HG03175 (cell line): Measurements from ENCODE around the gene KRTAP3-3.
"Not testable (repeated sequence)": the region's sequence is repeated elsewhere in the genome, so short reads cannot be mapped to it uniquely, and the experiment has no call there.

Experiments
- ATAC-seq: cut with Tn5 transposase; IDR thresholded peaks from one replicate; pipeline ENCODE4 v1.9.1; 2021; ENCODE audit warnings: mild to moderate bottlenecking, moderate library complexity; ENCODE audit not compliant: unreplicated experiment

KRTAP3-3 gene

DNA sequence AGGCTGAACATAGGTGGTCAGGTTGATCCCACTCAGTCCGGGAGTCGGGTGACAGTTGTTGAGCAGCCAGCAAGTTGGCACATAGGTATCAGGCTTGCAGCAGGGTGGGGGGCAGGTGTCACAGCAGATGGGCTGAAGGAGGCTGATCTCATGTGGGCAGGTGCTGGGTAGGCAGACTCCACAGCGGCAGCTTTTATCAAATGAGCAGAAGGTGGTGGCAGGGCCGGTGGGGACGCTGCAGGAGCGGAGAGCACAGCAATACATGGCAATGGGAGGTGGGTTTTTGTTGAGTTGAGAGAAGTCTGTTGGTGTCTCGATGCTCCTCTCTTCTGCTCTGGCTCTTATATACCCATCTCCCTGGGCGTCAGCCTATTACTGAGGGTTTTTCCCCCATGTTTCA lies 14.8 kb upstream of the KRTAP3-3 start, which contains the start of gene KRTAP3-1:
KRTAP3-1 (minus strand) TSS at position 318 of the 400 bp plus-strand sequence; CDS start at position 264, 54 bp downstream.
- ATAC-seq, result no peak

DNA sequence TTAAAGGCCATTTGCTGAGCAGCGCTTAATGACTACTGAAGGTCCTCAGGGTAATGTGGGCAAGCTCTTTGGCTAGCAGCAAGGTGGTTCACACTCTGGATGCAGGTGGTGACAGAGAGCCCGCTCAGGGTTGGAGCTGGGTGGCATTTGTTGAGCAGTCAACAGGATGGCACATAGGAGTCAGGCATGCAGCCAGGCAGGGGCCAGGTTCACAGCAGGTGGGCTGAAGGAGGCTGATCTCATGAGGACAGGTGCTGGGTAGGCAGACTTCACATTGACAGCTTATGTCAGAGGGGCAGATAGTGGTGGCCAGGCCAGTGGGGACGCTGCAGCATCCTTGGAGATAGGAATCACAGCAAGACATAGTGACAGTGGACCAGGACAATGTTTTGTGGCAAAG lies 10.4 kb upstream of the KRTAP3-3 start:
- no peak for ATAC-seq

DNA sequence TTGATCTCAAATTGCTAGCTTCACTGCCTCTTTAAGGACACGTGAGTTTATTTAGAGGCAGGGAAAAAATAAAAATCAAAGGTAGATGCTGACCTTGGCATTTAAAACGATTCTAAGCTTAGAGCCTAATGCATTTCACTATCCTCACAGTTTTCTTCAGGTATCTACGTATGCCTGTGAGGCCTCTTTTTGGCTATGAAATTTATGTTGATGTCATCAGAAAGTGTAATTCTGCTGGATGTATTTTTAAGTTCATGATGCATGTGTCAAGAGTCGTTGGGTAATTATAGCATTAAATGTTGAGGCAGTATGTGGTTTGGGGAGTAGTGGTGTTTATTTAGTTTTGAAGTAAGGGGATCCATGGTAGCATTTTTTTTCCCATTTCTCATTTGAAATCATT lies 10.0 kb upstream of the KRTAP3-3 start:
- no peak for ATAC-seq

DNA sequence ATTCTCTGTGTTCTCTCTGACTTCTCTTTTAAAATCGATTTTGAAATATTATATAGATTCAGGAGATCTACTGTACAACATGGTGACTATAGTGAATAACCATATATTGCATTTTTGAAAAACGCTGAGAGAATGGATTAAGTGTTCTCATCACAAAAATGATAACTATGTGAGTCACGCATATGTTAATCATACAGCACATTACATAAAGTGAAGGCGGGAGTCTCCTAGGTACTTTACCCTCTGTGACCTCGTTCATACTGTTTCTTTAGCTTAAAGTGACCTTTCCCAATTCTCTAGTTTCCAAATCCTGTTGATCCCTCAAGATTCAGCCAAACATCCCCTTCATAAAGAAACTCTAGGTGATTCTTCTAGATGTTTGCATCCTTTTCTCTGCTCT lies 8.8 kb upstream of the KRTAP3-3 start:
- ATAC-seq, result no peak

DNA sequence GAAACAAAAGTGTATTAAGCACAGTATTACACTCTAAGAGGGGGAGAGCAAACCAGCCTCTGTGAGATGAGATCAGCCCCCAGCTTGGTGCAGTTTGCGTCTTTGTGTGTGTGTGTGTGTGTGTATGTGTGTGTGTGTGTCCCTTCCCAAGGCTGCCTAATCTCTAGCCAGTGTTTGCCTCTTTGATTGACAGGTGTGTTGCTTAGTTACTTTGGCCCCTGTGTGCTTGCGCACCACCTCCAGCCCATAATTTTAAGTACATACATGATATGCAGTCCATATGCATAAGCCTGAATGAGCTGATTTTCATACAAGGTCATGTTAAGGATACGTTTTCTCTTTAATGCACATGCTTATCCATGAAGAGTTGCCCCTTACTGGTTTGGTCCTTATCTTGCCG lies 7.8 kb upstream of the KRTAP3-3 start:
- ATAC-seq, result no peak

DNA sequence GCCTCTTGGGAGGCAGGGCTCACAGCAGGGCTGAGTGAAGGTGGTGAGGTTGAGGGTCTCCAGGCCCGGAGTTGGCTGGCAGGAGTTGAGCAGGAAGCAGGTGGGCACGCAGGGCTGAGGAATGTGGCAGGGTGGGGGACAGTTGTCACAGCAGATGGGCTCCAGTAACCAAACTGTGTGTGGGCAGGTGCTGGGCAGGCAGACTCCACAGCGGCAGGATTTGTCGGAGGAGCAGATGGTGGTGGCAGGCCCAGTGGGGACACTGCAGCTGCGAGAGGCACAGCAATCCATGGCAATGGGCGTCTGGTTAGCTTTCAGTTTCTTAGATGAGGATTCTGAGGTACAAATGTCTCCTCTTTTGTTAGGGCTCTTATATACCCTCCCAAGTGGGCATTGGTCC lies 5.6 kb upstream of the KRTAP3-3 start, which contains the start of gene KRTAP3-2:
KRTAP3-2 (minus strand) TSS at position 344 of the 400 bp plus-strand sequence; CDS start at position 291, 53 bp downstream.
- ATAC-seq, result not testable (repeated sequence)

DNA sequence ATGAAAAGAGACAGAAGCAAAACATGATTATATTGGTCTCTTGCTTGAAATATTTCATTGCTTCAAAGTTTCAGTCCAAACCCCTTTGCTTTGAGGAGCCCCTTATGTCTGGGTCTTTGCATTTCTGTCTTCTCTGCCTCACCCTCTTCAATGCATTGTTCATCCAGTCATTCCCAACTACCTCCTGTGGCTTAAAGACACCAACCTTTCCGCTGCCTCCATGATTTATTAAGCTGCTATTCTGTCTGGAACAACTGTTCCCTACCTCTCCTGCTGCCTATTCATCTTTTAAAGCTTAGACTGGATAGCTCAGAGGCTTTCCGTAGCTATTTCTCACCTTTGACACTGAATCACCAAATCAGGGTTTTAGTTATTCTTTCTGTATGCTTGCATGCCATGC lies 3.4 kb upstream of the KRTAP3-3 start:
- no peak for ATAC-seq

DNA sequence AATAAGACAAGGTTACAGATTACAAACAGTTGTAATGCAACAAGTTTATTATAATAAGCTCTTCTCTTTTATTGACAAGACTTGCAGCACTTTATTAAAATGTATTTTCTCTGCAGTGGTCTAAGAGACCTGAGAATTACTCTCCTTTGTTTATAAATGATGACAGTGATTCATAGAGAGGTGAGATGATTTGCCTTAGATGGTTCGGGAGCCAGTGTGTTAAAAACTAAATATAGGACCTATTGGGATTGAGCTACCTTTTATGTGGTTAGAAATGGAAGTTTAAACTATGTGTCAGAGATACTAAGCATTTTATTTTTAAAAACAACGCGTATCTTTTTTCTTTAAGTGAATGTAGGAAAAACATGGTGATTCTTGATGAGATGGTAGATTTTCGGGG lies 2.9 kb upstream of the KRTAP3-3 start:
- ATAC-seq, result no peak

DNA sequence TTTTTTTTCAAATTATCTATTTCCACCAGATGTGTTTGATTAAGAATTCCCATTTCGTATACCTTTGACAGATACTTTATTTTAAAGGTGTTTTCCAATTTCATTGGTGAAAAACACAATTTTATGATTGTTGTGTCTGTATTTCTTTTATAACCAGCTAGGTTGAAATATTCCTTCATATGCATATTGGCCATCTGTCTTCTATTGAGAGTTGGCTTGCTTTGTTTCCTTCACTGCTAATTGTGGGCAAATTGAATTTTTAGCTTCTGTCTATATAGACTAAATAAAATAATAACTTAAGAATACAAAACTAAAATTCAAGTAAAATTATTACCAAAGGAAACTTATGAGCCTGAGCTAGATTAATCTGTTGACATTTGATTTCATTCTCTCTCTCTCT lies 1.2 kb upstream of the KRTAP3-3 start:
- no peak for ATAC-seq

DNA sequence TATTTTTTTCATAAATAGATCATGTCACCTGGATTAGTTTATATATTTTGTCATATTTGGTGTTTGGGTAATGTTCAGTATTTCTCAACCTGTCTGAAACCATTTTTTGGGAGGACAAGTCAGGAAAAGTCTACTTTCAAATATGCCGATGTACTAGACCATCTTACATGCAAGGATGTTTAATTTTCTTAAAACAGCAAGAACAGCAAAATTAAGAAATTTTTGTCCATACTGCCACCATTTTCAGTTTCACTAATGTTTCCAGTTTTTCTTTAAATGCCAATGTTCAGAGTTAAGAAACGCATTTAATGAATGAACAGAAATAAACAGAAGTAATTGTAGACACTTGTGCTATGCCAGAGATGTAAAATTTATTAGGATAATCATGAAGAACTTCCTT lies 880 bp downstream of the KRTAP3-3 start:
- no peak for ATAC-seq

DNA sequence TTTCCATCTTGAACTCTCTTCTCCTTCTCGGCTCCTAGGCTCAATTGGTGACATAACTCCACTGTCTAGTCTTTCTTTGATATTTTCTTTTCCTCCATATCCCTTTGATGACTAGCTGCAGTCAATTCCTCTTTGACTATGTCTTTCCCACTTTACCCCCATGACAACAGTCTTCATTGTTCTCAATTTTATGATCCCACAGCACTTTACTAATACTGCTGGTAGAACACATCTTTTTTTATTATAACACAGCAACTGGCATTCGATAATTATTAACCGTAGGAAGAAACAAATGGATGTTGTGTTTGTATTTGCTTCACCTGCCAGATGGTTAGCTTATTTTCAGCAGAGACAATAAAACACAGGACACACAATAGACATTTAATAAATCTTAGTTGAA lies 1.3 kb downstream of the KRTAP3-3 start:
- no peak for ATAC-seq

DNA sequence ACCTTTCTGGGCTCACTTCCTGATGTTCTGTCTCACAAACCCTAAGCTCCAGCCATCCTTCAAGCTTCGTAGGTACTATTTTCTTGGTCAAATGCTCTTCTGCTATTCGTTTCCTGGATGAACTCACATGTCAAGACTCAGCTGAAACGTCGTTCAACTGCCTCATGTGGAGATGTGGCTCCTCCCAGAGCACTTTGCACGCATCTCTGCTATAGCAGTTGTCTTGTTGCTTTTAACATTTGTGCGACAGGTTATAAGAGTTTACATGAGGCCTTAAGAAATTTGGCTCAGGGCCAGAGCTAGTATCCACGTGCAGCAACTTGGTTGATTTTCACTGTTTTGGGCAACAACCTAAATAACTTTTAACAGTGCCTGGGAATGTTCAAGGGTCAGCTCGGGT lies 7.0 kb downstream of the KRTAP3-3 start:
- no peak for ATAC-seq

DNA sequence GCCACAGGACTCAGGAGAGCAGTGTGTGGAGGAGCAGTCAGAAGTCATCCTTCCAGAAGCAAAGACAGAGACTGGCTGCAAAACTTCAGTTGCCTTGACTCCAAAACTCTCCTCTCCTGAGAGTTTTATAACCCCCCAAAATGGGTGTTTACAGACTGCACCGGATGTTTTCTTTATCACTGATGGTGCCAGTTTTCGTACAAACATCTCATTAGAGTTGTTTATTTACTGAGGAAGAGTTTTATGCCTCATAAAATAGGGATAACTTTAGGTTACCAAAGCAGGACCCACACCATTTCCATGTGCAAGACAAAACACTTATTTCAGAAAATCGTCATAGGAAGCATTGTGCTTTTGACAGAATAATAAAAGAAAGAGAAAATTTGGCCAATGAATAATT lies 9.7 kb downstream of the KRTAP3-3 start, which contains the start of gene KRT40:
KRT40 (minus strand) TSS at position 101 of the 400 bp plus-strand sequence; CDS start at position 48, 53 bp downstream.
- no peak for ATAC-seq

DNA sequence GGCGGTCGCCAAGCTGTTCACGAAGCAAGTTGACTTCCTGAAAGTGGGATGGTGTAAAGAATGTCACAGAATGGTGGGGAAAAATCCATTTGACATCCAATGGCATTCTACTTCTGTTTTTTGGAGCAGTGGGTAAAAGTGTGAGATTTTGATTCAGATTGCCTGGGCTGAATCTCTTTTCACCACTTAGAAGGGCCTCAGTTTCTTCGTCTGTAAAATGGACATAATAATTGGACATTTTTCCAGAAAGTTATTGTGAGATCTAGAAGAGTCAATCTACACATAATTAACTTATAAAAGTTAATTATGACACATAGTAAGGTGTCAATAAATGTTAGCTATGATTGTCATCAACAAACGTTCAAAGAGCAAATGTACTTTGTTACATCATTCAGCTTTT lies 12.8 kb downstream of the KRTAP3-3 start:
- ATAC-seq, result no peak

DNA sequence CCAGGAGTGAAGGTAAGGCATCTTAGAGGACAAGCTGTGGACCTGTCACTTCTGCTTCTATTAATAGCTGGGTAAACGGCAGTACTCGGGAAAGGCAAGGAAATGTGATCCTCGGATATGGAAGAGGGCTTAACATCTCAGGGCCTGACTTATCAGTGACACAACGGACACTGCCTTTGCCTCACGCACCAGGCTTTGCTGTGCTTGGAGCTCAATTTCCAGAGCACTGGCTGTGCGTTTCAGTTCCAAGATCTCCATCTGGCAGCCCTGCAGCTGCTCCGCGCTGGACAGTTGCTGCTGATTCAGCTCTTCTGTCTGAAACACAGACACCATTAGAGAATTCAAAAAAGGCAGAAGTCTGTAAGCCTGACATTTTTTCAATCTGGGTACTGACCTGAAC lies 13.4 kb downstream of the KRTAP3-3 start:
- ATAC-seq, result no peak

DNA sequence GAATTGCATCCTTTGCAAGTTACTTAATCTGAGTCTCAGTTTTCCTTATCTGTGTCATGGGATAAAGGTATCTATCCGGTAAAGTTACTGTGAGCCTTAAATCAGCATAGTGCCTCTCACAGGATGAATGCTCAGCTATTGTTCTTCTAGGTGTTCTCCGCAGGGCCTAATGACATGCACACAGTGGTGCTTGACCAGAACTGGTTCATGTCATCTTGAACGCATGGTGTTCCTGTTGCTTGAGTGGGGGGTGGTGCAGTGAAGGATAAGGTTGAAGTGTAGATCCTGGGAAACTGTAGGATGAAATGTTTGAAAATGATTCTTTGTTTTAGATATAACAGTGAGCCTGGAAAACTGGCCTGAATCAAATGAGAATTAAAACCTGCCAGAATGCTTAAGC lies 13.8 kb downstream of the KRTAP3-3 start:
- ATAC-seq, result no peak

DNA sequence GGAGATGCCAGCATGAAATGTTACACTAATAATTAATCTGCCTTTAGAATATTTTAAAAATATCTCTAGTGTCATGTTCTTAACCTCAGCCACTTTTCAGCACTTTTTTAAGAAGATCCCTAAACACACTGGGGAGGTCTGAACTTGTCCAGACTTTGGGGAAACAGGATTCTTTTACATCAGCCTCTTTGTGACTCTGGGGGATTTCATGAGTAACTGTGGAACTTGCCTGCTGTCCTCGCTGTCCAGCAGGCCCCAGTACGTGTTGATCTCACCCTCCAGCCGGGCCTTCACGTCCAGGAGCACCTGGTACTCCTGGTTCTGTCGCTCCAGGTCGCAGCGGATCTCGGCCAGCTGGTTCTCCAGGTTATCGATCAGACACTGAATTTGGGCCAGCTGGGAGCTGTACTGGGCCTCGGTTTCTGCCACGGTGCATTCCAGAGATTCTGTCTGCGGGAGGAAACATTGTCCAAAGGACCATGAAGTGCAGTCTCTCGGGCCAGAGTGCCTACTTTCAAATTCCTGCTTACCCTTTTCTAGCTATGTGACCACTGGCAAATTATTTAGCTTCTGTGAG lies 15.3 kb downstream of the KRTAP3-3 start:
- no peak for ATAC-seq

DNA sequence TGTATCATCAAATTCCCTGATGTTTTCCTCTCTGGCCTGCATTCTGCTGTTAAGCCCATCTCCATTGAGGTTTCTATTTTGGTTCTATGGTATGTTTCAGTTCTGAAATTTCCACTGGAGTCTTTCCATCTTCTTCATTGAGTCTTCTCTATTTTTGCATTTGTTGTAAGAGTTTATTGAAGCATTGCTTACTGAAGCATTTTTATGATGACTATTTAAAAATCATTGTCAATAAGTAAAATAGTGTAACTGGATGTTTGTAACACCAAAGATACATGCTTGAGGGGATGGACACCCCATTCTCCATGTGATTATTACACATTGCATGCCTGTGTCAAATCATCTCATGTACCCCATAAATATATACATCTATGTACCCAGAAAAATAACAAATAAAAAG lies 18.4 kb downstream of the KRTAP3-3 start:
- ATAC-seq, result no peak

DNA sequence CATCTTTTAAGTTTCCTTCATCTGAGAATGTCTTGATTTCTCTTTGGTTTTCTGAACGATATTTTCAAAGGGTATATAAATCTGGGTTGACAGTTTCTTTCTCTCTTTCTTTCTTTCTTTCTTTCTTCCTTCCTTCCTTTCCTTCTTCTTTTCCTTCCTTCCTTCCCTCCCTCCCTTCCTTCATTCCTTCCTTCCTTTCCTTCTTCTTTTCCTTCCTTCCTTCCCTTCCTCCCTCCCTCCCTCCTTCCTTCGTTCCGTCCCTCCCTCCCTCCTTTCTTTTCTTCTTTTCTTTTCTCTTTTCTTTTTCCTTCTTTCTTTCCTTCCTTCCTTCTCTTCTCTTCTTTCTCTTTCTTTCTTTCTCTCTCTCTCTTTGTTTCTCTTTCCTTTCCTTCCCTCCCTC lies 19.6 kb downstream of the KRTAP3-3 start:
- ATAC-seq, result no peak

DNA sequence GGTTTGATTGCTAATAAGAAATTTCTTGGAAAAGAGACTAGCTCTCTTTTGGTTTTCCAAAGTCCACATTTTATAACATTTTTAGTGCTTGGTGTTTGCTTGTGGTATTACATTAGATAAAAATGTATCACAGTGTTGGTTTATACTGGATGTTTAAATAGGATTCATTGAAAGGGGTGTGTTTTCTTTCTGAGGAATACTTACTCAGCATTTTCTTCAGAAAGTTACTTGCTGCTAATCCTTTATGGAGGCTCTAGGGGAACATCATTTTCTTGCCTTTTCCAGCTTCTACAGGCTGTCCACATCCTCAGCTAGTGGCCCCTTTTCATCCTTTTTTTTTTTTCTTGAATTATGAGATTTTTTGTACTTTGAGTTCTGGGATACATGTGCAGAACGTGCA lies 26.4 kb downstream of the KRTAP3-3 start:
- ATAC-seq, result no peak

DNA sequence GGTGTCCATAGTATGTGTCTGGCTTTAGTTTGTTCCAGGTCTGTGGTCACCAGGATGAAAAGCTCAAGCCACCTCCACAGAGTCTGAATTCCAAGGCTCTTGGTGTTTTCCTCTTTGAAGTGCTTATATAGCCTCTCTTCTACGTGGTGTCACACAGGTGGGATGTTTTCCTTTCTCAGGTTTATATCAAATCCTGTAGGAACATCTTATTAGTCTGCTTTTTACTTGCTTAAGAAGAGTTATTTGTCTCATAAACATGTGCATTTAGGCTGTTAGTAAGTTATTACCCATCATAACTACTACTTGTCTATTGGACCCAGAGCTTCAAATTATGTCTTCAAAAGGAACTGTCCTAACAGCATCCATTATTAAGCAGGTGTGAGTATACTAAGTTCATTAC lies 27.1 kb downstream of the KRTAP3-3 start, which contains the start of gene KRT39:
KRT39 (minus strand) TSS at position 101 of the 400 bp plus-strand sequence; CDS start at position 9, 92 bp downstream.
- ATAC-seq, result no peak

DNA sequence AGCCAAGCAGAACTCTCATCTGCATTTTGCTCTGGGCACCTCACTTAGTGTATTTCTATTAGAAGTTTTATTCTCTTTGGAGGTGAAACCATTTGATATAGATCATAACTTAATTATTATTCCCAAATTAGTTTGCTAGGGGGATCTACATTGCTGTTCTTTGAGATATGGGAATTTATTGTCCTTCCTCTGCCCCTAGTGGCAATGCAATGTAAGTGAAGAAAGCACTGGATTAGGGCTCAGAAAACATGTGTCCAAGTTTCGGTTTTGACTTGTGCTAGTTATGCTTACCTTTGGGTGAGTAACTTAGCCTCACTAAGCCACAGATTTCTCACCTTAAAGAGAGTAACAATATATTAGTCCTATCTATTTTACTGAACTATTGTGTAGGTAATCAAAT lies 30.1 kb downstream of the KRTAP3-3 start:
- ATAC-seq, result no peak

DNA sequence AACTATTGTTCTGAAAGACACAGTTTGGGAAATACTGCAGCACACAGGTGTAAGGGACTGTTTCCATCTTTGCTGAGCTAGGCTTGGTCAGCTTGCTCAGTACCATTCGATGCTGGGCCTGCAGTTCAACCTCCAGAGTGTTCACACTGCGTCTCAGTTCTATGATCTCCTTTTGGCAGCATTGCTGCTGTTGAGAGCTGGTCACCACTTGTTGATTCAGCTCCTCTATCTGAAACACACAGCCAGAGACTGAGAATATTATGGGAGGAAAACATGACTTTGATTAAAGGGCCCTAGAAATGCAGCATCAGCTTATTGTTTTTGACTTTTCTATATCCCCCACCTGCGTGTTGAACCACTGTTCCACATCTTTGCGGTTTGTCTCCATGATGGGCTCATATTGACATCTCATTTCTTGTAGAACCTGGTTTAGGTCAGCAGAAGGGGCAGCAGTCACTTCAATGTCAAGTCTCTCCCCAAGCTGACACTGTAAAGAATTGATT lies 31.9 kb downstream of the KRTAP3-3 start:
- no peak for ATAC-seq
